Stimulated activated naive CD8-positive, alpha-beta T cell treated with anti-CD3 and anti-CD28 coated beads, Interleukin-15, Interleukin-2, amounts not matched to agents 100 ng/mL and 50 ng/mL, for 24 hours (primary cell): ENCODE measurements around the gene CLEC14A.

Experiments used
- H3K27ac Mint-ChIP-seq: one replicate; pipeline ENCODE4 v1.8.0; 2021; ENCODE audit warnings: mild to moderate bottlenecking, mixed read lengths
- H3K27me3 Mint-ChIP-seq: one replicate; pipeline ENCODE4 v1.8.0; 2021; ENCODE audit warnings: mixed read lengths
- H3K36me3 Mint-ChIP-seq: one replicate; pipeline ENCODE4 v1.8.0; 2021; ENCODE audit warnings: low read depth, mixed read lengths
- H3K4me1 Mint-ChIP-seq: one replicate; pipeline ENCODE4 v1.8.0; 2021; ENCODE audit warnings: low read depth, mixed read lengths
- H3K4me3 Mint-ChIP-seq: one replicate; pipeline ENCODE4 v1.8.0; 2021; ENCODE audit warnings: mild to moderate bottlenecking, mixed read lengths
- H3K9me3 Mint-ChIP-seq: one replicate; pipeline ENCODE4 v1.8.0; 2021; ENCODE audit warnings: mixed read lengths

The CLEC14A gene

GRCh38 chr14:38257507-38257906, 1.6 kb upstream of the CLEC14A start:
- Mint-ChIP-seq H3K27ac (no peak overlapping the region), H3K4me1 (peaks cover 11% of the 10 kb centered on the region)

GRCh38 chr14:38256533-38256840, 594 bp upstream of the CLEC14A start:
- H3K27ac Mint-ChIP-seq = no peak overlapping the region
- H3K36me3 Mint-ChIP-seq = no peaks in the 10 kb centered on the region
- no peak overlapping the region for H3K4me3 Mint-ChIP-seq
- H3K9me3 Mint-ChIP-seq = peaks cover 3% of the 10 kb centered on the region
- peaks cover 54% of the 10 kb centered on the region for H3K27me3 Mint-ChIP-seq
- peaks cover 11% of the 10 kb centered on the region for H3K4me1 Mint-ChIP-seq

More at GRCh38 chr14:38257507-38257906, 1.6 kb upstream of the CLEC14A start:
- no peak overlapping the region for H3K4me3 Mint-ChIP-seq
- H3K36me3 Mint-ChIP-seq = no peaks in the 10 kb centered on the region
- H3K27me3 Mint-ChIP-seq = peaks cover 61% of the 10 kb centered on the region
- H3K9me3 Mint-ChIP-seq = peaks cover 9% of the 10 kb centered on the region

GRCh38 chr14:38255408-38255672, 553 bp downstream of the CLEC14A start:
- Mint-ChIP-seq H3K9me3 (no peaks in the 10 kb centered on the region), H3K36me3 (no peaks in the 10 kb centered on the region), H3K4me3 (no peak overlapping the region), H3K4me1 (peaks cover 11% of the 10 kb centered on the region), H3K27me3 (peaks cover 47% of the 10 kb centered on the region), H3K27ac (no peak overlapping the region)

GRCh38 chr14:38254571-38255407, 1.1 kb downstream of the CLEC14A start:
- Mint-ChIP-seq H3K9me3 (no peaks in the 10 kb centered on the region), H3K36me3 (no peaks in the 10 kb centered on the region), H3K27ac (no peak overlapping the region)

GRCh38 chr14:38253676-38254075, 2.2 kb downstream of the CLEC14A start:
- Mint-ChIP-seq H3K27ac (no peak overlapping the region), H3K9me3 (no peaks in the 10 kb centered on the region), H3K4me3 (no peak overlapping the region), H3K36me3 (no peaks in the 10 kb centered on the region), H3K27me3 (peaks cover 40% of the 10 kb centered on the region), H3K4me1 (peaks cover 11% of the 10 kb centered on the region)

More at GRCh38 chr14:38254571-38255407, 1.1 kb downstream of the CLEC14A start:
- Mint-ChIP-seq H3K4me1 (peaks cover 11% of the 10 kb centered on the region), H3K27me3 (peaks cover 42% of the 10 kb centered on the region), H3K4me3 (no peak overlapping the region)

- H3K4me3 Mint-ChIP-seq = no peak overlapping the region
- H3K27ac Mint-ChIP-seq = no peak overlapping the region
- H3K36me3 Mint-ChIP-seq = no peaks in the 10 kb centered on the region
- H3K4me1 Mint-ChIP-seq = peaks cover 11% of the 10 kb centered on the region
- no peaks in the 10 kb centered on the region for H3K9me3 Mint-ChIP-seq
- peaks cover 29% of the 10 kb centered on the region for H3K27me3 Mint-ChIP-seq
These were observed 3.7 kb downstream of the CLEC14A start for GRCh38 chr14:38252066-38252710.

- peaks cover 19% of the 10 kb centered on the region for H3K27me3 Mint-ChIP-seq
- no peaks in the 10 kb centered on the region for H3K36me3 Mint-ChIP-seq
- H3K4me3 Mint-ChIP-seq = no peak overlapping the region
- H3K4me1 Mint-ChIP-seq = peaks cover 4% of the 10 kb centered on the region
- no peak overlapping the region for H3K27ac Mint-ChIP-seq
- no peaks in the 10 kb centered on the region for H3K9me3 Mint-ChIP-seq
These were observed 5.6 kb downstream of the CLEC14A start for GRCh38 chr14:38250331-38250730.

GRCh38 chr14:38248321-38249028, 7.4 kb downstream of the CLEC14A start:
- no peaks in the 10 kb centered on the region for H3K9me3 Mint-ChIP-seq
- H3K36me3 Mint-ChIP-seq = no peaks in the 10 kb centered on the region
- H3K4me1 Mint-ChIP-seq = no peaks in the 10 kb centered on the region
- no peak overlapping the region for H3K4me3 Mint-ChIP-seq
- H3K27ac Mint-ChIP-seq = no peak overlapping the region
- peaks cover 5% of the 10 kb centered on the region for H3K27me3 Mint-ChIP-seq

GRCh38 chr14:38243696-38244240, 12.1 kb downstream of the CLEC14A start:
- Mint-ChIP-seq H3K9me3 (no peaks in the 10 kb centered on the region), H3K27me3 (peaks cover 8% of the 10 kb centered on the region), H3K4me3 (no peak overlapping the region), H3K4me1 (no peaks in the 10 kb centered on the region), H3K27ac (no peak overlapping the region), H3K36me3 (no peaks in the 10 kb centered on the region)

- no peak overlapping the region for H3K27ac Mint-ChIP-seq
These were observed 17.0 kb downstream of the CLEC14A start for GRCh38 chr14:38238878-38239277.

GRCh38 chr14:38238332-38238731, 17.6 kb downstream of the CLEC14A start:
- Mint-ChIP-seq H3K36me3 (no peaks in the 10 kb centered on the region), H3K27ac (no peak overlapping the region), H3K9me3 (no peaks in the 10 kb centered on the region), H3K27me3 (peaks cover 8% of the 10 kb centered on the region), H3K4me1 (no peaks in the 10 kb centered on the region), H3K4me3 (no peak overlapping the region)

More at GRCh38 chr14:38238878-38239277, 17.0 kb downstream of the CLEC14A start:
- no peaks in the 10 kb centered on the region for H3K4me1 Mint-ChIP-seq
- no peaks in the 10 kb centered on the region for H3K36me3 Mint-ChIP-seq
- H3K27me3 Mint-ChIP-seq = peaks cover 8% of the 10 kb centered on the region
- H3K9me3 Mint-ChIP-seq = no peaks in the 10 kb centered on the region
- H3K4me3 Mint-ChIP-seq = no peak overlapping the region

- Mint-ChIP-seq H3K4me3 (no peak overlapping the region), H3K27ac (no peak overlapping the region), H3K9me3 (no peaks in the 10 kb centered on the region), H3K27me3 (peaks cover 4% of the 10 kb centered on the region), H3K4me1 (no peaks in the 10 kb centered on the region), H3K36me3 (no peaks in the 10 kb centered on the region)
These were observed 22.7 kb downstream of the CLEC14A start for GRCh38 chr14:38233218-38233617.

GRCh38 chr14:38226366-38226765, 29.5 kb downstream of the CLEC14A start:
- H3K4me3 Mint-ChIP-seq = no peak overlapping the region
- H3K27me3 Mint-ChIP-seq = peaks cover 11% of the 10 kb centered on the region
- no peak overlapping the region for H3K27ac Mint-ChIP-seq
- H3K4me1 Mint-ChIP-seq = no peaks in the 10 kb centered on the region
- H3K36me3 Mint-ChIP-seq = no peaks in the 10 kb centered on the region
- H3K9me3 Mint-ChIP-seq = no peaks in the 10 kb centered on the region

- no peaks in the 10 kb centered on the region for H3K36me3 Mint-ChIP-seq
- no peak overlapping the region for H3K27ac Mint-ChIP-seq
- no peaks in the 10 kb centered on the region for H3K4me1 Mint-ChIP-seq
- H3K9me3 Mint-ChIP-seq = no peaks in the 10 kb centered on the region
- H3K27me3 Mint-ChIP-seq = peaks cover 11% of the 10 kb centered on the region
- no peak overlapping the region for H3K4me3 Mint-ChIP-seq
These were observed 29.9 kb downstream of the CLEC14A start for GRCh38 chr14:38225946-38226345.

GRCh38 chr14:38224338-38224737, 31.6 kb downstream of the CLEC14A start:
- Mint-ChIP-seq H3K27me3 (peaks cover 11% of the 10 kb centered on the region), H3K9me3 (no peaks in the 10 kb centered on the region), H3K27ac (no peak overlapping the region), H3K36me3 (no peaks in the 10 kb centered on the region), H3K4me3 (no peak overlapping the region), H3K4me1 (no peaks in the 10 kb centered on the region)
